Trophoblast cell (in vitro differentiated cells and primary cell): ENCODE measurements around the gene PIGU.
"Not testable (repeated sequence)": the region's sequence is repeated elsewhere in the genome, so short reads cannot be mapped to it uniquely, and the experiment has no call there.

Experiments
- DNase-seq, 2 donors: peaks; one replicate each; pipeline ENCODE4 v3.0.0-alpha.2; 2016
- H2AFZ ChIP-seq: 2 replicates; pipeline ENCODE4 v1.6.1; 2013; ENCODE audit warnings: low read length, moderate library complexity, mild to moderate bottlenecking; ENCODE audit not compliant: insufficient read depth, poor library complexity
- H2AK5ac ChIP-seq: 2 replicates; pipeline ENCODE4 v1.6.1; 2013; ENCODE audit warnings: mild to moderate bottlenecking, low read length
- H2BK120ac ChIP-seq: 2 replicates; pipeline ENCODE4 v1.6.1; 2013; ENCODE audit warnings: low read length, mild to moderate bottlenecking, moderate library complexity; ENCODE audit not compliant: insufficient read depth, poor library complexity
- H2BK12ac ChIP-seq: 2 replicates; pipeline ENCODE4 v1.6.1; 2013; ENCODE audit warnings: mild to moderate bottlenecking, low read length, moderate library complexity
- H2BK5ac ChIP-seq: 2 replicates; pipeline ENCODE4 v1.6.1; 2013; ENCODE audit warnings: low read length, low read depth, moderate library complexity, mild to moderate bottlenecking; ENCODE audit not compliant: poor library complexity
- H3K14ac ChIP-seq: 2 replicates; pipeline ENCODE4 v1.6.1; 2013; ENCODE audit warnings: mild to moderate bottlenecking, low read length
- H3K18ac ChIP-seq: 2 replicates; pipeline ENCODE4 v1.6.1; 2013; ENCODE audit warnings: mild to moderate bottlenecking, low read length
- H3K23ac ChIP-seq: 2 replicates; pipeline ENCODE4 v1.6.1; 2013; ENCODE audit warnings: low read length
- H3K27ac ChIP-seq: 2 replicates; pipeline ENCODE4 v1.5.1; 2013; ENCODE audit warnings: low read depth, mild to moderate bottlenecking, inconsistent platforms, low read length, moderate library complexity
- H3K27me3 ChIP-seq: 2 replicates; pipeline ENCODE4 v1.6.1; 2013; ENCODE audit warnings: inconsistent platforms, mild to moderate bottlenecking, low read length, moderate library complexity; ENCODE audit not compliant: insufficient read depth
- H3K36me3 ChIP-seq, 2 experiments: 1 replicate in 1 of 2; 2 replicates in 1 of 2; pipeline ENCODE4 v1.6.1; 2013; ENCODE audit warnings: low read length in 2 of 2, mild to moderate bottlenecking in 2 of 2, moderate library complexity in 1 of 2; ENCODE audit not compliant: insufficient read depth in 2 of 2, control insufficient read depth in 1 of 2
- H3K4ac ChIP-seq: 2 replicates; pipeline ENCODE4 v1.6.1; 2013; ENCODE audit warnings: low read depth, mild to moderate bottlenecking, low read length, moderate library complexity
- H3K4me1 ChIP-seq, 2 experiments: 1 replicate in 1 of 2; 2 replicates in 1 of 2; pipeline ENCODE4 v1.6.1; 2013; ENCODE audit warnings: low read length in 2 of 2, mild to moderate bottlenecking in 2 of 2, moderate library complexity in 1 of 2; ENCODE audit not compliant: insufficient read depth in 2 of 2, control insufficient read depth in 1 of 2
- H3K4me2 ChIP-seq: 2 replicates; pipeline ENCODE4 v1.6.1; 2013; ENCODE audit warnings: inconsistent platforms, mild to moderate bottlenecking, low read length, moderate library complexity
- H3K4me3 ChIP-seq: 2 replicates; pipeline ENCODE4 v1.5.1; 2013; ENCODE audit warnings: mild to moderate bottlenecking, low read depth, low read length, inconsistent platforms
- H3K79me1 ChIP-seq: one replicate; pipeline ENCODE4 v1.6.1; 2013; ENCODE audit warnings: low read length
- H3K79me2 ChIP-seq: 2 replicates; pipeline ENCODE4 v1.6.1; 2013; ENCODE audit warnings: low read length, mild to moderate bottlenecking; ENCODE audit not compliant: control insufficient read depth, insufficient read depth, poor library complexity
- H3K9ac ChIP-seq: 2 replicates; pipeline ENCODE4 v1.6.1; 2013; ENCODE audit warnings: mild to moderate bottlenecking, low read length
- H3K9me3 ChIP-seq: 2 replicates; pipeline ENCODE4 v1.6.1; 2013; ENCODE audit warnings: low read depth, mild to moderate bottlenecking, control low read depth, inconsistent platforms, low read length; ENCODE audit not compliant: insufficient read depth
- H4K12ac ChIP-seq: 2 replicates; pipeline ENCODE4 v1.6.1; 2013; ENCODE audit warnings: low read depth, mild to moderate bottlenecking, low read length, moderate library complexity
- H4K8ac ChIP-seq: 2 replicates; pipeline ENCODE4 v1.6.1; 2013; ENCODE audit warnings: low read depth, mild to moderate bottlenecking, low read length, moderate library complexity
- H4K91ac ChIP-seq: one replicate; pipeline ENCODE4 v1.6.1; 2013; ENCODE audit warnings: low read depth, mild to moderate bottlenecking, low read length, moderate library complexity
- WGBS: extraction: QIAGEN DNeasy Blood & Tissue Kit; methylation state at CpG from one replicate; pipeline ENCODE4 v1.1.7; 2013; ENCODE audit warnings: missing lambda C conversion rate; ENCODE audit not compliant: insufficient read length, insufficient coverage; ENCODE audit errors: extremely low coverage; 5-methylcytosine and 5-hydroxymethylcytosine counted together

The PIGU gene

GRCh38 chr20:34661811-34662210 lies 15.1 kb downstream of the PIGU start:
- not testable (repeated sequence) for H3K4me1 ChIP-seq, H3K9ac ChIP-seq, H3K4ac ChIP-seq, H3K79me2 ChIP-seq, H3K9me3 ChIP-seq, H2BK5ac ChIP-seq, H3K4me2 ChIP-seq, H3K23ac ChIP-seq, H3K27me3 ChIP-seq, H3K4me3 ChIP-seq, H4K12ac ChIP-seq, H3K79me1 ChIP-seq, H3K27ac ChIP-seq, H4K91ac ChIP-seq, H3K36me3 ChIP-seq, H2AK5ac ChIP-seq, H2BK120ac ChIP-seq, H4K8ac ChIP-seq, H2BK12ac ChIP-seq, H3K14ac ChIP-seq, H3K18ac ChIP-seq, H2AFZ ChIP-seq
- peak in 1 of 2 donors; percentile 29 for DNase-seq
- no CpG with 5 or more reads among the region's 5 CpGs for WGBS

- not testable (repeated sequence) for H2BK120ac ChIP-seq, H4K91ac ChIP-seq, H3K27me3 ChIP-seq, DNase-seq, H3K9me3 ChIP-seq, H4K8ac ChIP-seq, H2AK5ac ChIP-seq, H3K27ac ChIP-seq, H3K4me1 ChIP-seq, H2BK5ac ChIP-seq, H3K14ac ChIP-seq, H3K4ac ChIP-seq, H2AFZ ChIP-seq, H2BK12ac ChIP-seq, H3K9ac ChIP-seq, H3K4me3 ChIP-seq, H3K18ac ChIP-seq, H3K79me2 ChIP-seq, H4K12ac ChIP-seq, H3K36me3 ChIP-seq, H3K4me2 ChIP-seq, H3K23ac ChIP-seq, H3K79me1 ChIP-seq
- no CpG with 5 or more reads among the region's 31 CpGs for WGBS
Measured at GRCh38 chr20:34658654-34659053, 18.2 kb downstream of the PIGU start.

GRCh38 chr20:34654207-34654744 lies 22.6 kb downstream of the PIGU start:
- H2AFZ ChIP-seq: no peak overlapping the region
- no peak overlapping the region for H3K4ac ChIP-seq
- H3K27ac ChIP-seq: no peak overlapping the region
- no peak overlapping the region for H3K14ac ChIP-seq
- H3K79me1 ChIP-seq: no peaks in the 10 kb centered on the region
- no peak overlapping the region for H3K23ac ChIP-seq
- H3K9ac ChIP-seq: no peak overlapping the region
- no peaks in the 10 kb centered on the region for H3K79me2 ChIP-seq
- H4K12ac ChIP-seq: no peak overlapping the region
- no peak overlapping the region for H4K8ac ChIP-seq
- H3K9me3 ChIP-seq: no peaks in the 10 kb centered on the region
- H3K18ac ChIP-seq: no peak overlapping the region
- no peaks in the 10 kb centered on the region for H3K27me3 ChIP-seq
- H2BK120ac ChIP-seq: no peak overlapping the region
- no peaks in the 10 kb centered on the region for H3K4me1 ChIP-seq
- H2AK5ac ChIP-seq: no peak overlapping the region
- no peak overlapping the region for H4K91ac ChIP-seq
- H3K4me2 ChIP-seq: no peak overlapping the region
- peaks cover 0 to 5% of the 10 kb centered on the region in 2 experiments for H3K36me3 ChIP-seq
- no peak overlapping the region for H2BK5ac ChIP-seq
- no peak for DNase-seq
- H3K4me3 ChIP-seq: no peak overlapping the region
- H2BK12ac ChIP-seq: no peak overlapping the region
- WGBS: no CpG with 5 or more reads among the region's 7 CpGs

DNA sequence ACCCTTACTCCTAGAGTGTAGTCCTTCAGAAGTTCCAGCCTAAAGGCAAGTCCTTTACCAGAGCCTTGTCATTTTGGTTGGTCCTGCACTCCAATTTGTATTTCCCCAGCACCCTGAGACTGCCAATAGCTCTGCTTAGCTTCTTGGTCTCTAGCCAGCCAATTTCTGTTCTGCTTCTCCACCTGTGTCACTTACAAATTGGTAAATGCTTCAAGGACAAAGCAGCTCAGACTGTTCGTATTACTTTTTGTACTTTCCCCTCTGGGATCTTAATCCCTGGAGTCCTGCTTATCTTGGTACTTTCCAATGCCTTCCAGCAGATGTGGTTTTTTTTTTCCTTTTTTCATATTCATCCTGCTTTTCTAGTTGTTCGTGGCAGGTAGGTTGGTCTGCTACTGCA lies 25.7 kb downstream of the PIGU start:
- no peak overlapping the region for H3K23ac ChIP-seq
- H3K4me1 ChIP-seq: no peaks in the 10 kb centered on the region
- no CpG with 5 or more reads among the region's 2 CpGs for WGBS
- H3K9me3 ChIP-seq: no peaks in the 10 kb centered on the region
- H3K79me2 ChIP-seq: no peaks in the 10 kb centered on the region
- no peak overlapping the region for H2BK120ac ChIP-seq
- H2BK5ac ChIP-seq: no peak overlapping the region
- H3K4me3 ChIP-seq: no peak overlapping the region
- no peak overlapping the region for H3K4ac ChIP-seq
- H3K18ac ChIP-seq: no peak overlapping the region
- H3K27ac ChIP-seq: no peak overlapping the region
- no peak overlapping the region for H3K4me2 ChIP-seq
- no peak for DNase-seq
- H2AK5ac ChIP-seq: no peak overlapping the region
- H3K36me3 ChIP-seq: peaks cover 0 to 5% of the 10 kb centered on the region in 2 experiments
- no peak overlapping the region for H3K14ac ChIP-seq
- no peak overlapping the region for H2BK12ac ChIP-seq
- H2AFZ ChIP-seq: no peak overlapping the region
- H3K27me3 ChIP-seq: no peaks in the 10 kb centered on the region
- H4K12ac ChIP-seq: no peak overlapping the region
- H3K79me1 ChIP-seq: no peaks in the 10 kb centered on the region
- H4K8ac ChIP-seq: no peak overlapping the region
- no peak overlapping the region for H3K9ac ChIP-seq
- no peak overlapping the region for H4K91ac ChIP-seq
